ENCODE measurements around the gene TECPR2. TPM values are rescaled to one million over a fixed set of nuclear protein-coding genes. Genes with fewer than 3 reads are reported as not detected.

Gene TECPR2
- total and polyA plus RNA-seq, 4 donors, result 2.0 to 12.6 (median 5.2) TPM

- WGBS, result 94% methylated on average over 42 of the region's 42 CpGs
- Histone ChIP-seq H3K4me3 (ENCODE audit: low read depth in 1 of 3, low read length in 3 of 3) (no peak overlapping the region), H3K27ac (ENCODE audit: low read depth in 1 of 2, low read length in 2 of 2) (no peak overlapping the region), H3K4me1 (ENCODE audit: control insufficient read depth in 4 of 4, insufficient read depth in 4 of 4, low read length in 3 of 4) (peaks cover 0 to 3% (median 0%) of the 10 kb centered on the region in 4 donors), H3K27me3 (ENCODE audit: control insufficient read depth in 4 of 4, insufficient read depth in 4 of 4, low read length in 3 of 4) (no peaks in the 10 kb centered on the region), H3K9me3 (ENCODE audit: control insufficient read depth in 4 of 4, low read length in 3 of 4) (no peaks in the 10 kb centered on the region), H3K9ac (ENCODE audit: low read depth in 1 of 2, low read length in 2 of 2) (no peak overlapping the region), H3K36me3 (ENCODE audit: control insufficient read depth in 4 of 4, insufficient read depth in 3 of 4, low read depth in 1 of 4, low read length in 3 of 4) (peaks cover 0 to 15% (median 3%) of the 10 kb centered on the region in 4 donors)
- DNase-seq (ENCODE audit: low spot score), result peak; percentile 72
- no peak for TF ChIP-seq HNF4G (IDR thresholded peaks at IDR 0.05)
- TF ChIP-seq, protein P1, sequence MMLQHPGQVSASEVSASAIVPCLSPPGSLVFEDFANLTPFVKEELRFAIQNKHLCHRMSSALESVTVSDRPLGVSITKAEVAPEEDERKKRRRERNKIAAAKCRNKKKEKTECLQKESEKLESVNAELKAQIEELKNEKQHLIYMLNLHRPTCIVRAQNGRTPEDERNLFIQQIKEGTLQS (IDR thresholded peaks at IDR 0.05), result no peak
- no peak for TF ChIP-seq FOXA2 (IDR thresholded peaks at IDR 0.05)
- TF ChIP-seq JUND (IDR thresholded peaks at IDR 0.05), result no peak
- no peak for TF ChIP-seq GABPA (IDR thresholded peaks at IDR 0.05 in 1 of 2, conservative IDR thresholded peaks at IDR 0.05 in 1 of 2)
- TF ChIP-seq ZBTB33 (IDR thresholded peaks at IDR 0.05), result no peak
- TF ChIP-seq EGR1 (IDR thresholded peaks at IDR 0.05; ENCODE audit: low read depth in 2 of 2), result no peak
- TF ChIP-seq, protein P2, sequence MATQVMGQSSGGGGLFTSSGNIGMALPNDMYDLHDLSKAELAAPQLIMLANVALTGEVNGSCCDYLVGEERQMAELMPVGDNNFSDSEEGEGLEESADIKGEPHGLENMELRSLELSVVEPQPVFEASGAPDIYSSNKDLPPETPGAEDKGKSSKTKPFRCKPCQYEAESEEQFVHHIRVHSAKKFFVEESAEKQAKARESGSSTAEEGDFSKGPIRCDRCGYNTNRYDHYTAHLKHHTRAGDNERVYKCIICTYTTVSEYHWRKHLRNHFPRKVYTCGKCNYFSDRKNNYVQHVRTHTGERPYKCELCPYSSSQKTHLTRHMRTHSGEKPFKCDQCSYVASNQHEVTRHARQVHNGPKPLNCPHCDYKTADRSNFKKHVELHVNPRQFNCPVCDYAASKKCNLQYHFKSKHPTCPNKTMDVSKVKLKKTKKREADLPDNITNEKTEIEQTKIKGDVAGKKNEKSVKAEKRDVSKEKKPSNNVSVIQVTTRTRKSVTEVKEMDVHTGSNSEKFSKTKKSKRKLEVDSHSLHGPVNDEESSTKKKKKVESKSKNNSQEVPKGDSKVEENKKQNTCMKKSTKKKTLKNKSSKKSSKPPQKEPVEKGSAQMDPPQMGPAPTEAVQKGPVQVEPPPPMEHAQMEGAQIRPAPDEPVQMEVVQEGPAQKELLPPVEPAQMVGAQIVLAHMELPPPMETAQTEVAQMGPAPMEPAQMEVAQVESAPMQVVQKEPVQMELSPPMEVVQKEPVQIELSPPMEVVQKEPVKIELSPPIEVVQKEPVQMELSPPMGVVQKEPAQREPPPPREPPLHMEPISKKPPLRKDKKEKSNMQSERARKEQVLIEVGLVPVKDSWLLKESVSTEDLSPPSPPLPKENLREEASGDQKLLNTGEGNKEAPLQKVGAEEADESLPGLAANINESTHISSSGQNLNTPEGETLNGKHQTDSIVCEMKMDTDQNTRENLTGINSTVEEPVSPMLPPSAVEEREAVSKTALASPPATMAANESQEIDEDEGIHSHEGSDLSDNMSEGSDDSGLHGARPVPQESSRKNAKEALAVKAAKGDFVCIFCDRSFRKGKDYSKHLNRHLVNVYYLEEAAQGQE (IDR thresholded peaks at IDR 0.05), result no peak
- TF ChIP-seq SP1 (IDR thresholded peaks at IDR 0.05), result no peak
Measured at GRCh38 chr14:102496958-102497744, 134.4 kb downstream of the TECPR2 start.

DNA sequence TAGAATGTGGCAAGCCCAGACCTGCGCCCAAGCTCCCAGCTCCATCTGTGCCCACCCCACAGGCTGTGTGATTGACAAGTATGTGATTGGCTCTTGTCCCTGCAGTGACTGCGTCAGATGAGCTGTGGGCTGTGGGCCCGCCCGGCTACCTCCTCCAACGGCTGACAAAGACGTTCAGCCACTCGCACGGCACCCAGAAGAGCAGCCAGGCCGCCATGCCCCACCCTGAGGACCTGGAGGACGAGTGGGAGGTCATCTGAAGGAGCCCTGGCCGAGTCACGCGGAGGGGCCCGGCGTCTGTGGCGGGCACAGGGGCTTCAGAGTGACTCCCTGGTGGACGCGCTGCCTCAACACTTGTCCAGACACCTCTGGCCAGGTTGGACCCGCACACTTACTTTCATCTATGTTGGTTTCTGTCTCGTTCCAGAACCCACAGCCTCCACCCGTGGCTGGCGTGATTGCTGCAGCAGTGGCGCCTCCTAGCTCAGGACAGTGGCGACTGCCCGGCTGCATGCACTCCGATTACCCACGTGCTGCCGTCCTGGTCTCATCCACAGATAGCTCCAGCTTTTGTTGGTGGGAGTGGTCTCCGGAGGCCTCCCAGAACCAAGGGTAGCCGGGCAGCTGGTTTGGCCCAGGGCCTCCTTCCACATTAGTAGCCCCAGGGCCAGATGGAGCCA, 135.4 kb downstream of the TECPR2 start:
- 92% methylated on average over 30 of the region's 30 CpGs for WGBS
- Histone ChIP-seq H3K9me3 (ENCODE audit: control insufficient read depth in 4 of 4, low read length in 3 of 4) (no peaks in the 10 kb centered on the region), H3K4me1 (ENCODE audit: control insufficient read depth in 4 of 4, insufficient read depth in 4 of 4, low read length in 3 of 4) (peaks cover 0 to 3% (median 0%) of the 10 kb centered on the region in 4 donors), H3K4me3 (ENCODE audit: low read depth in 1 of 3, low read length in 3 of 3) (no peak overlapping the region), H3K9ac (ENCODE audit: low read depth in 1 of 2, low read length in 2 of 2) (no peak overlapping the region), H3K27me3 (ENCODE audit: control insufficient read depth in 4 of 4, insufficient read depth in 4 of 4, low read length in 3 of 4) (no peaks in the 10 kb centered on the region), H3K36me3 (ENCODE audit: control insufficient read depth in 4 of 4, insufficient read depth in 3 of 4, low read depth in 1 of 4, low read length in 3 of 4) (peaks cover 0 to 15% (median 3%) of the 10 kb centered on the region in 4 donors), H3K27ac (ENCODE audit: low read depth in 1 of 2, low read length in 2 of 2) (no peak overlapping the region)
- peak; percentile 52 for DNase-seq (ENCODE audit: low spot score)
- no peak for TF ChIP-seq NR2F2 (IDR thresholded peaks at IDR 0.05)
- TF ChIP-seq, protein P2 (IDR thresholded peaks at IDR 0.05), result no peak
